ENCODE data around the gene GRIA3.

DNA sequence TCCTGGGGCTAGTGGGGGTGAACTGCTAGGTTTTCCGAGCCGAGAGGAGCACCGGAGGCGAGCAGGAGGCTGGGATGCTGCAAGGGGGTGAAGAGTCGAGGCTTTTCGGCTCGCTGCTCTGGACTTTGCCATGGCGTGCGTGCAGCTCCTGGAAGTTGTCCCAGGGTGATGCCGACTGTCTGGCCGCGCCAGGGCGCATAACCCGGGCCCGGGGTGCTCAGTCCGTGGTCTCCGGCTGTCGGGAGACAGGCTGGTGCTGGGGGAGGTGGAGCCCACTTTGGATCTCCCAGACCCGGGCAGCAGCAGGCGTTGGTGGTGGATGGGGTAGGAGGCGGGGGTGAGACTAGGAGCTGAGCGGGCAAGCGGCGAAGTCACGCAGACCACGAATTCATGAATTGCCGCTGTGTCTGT, 793 bp downstream of the GRIA3 start:
- no peak for TF ChIP-seq GATA3 (IDR thresholded peaks at IDR 0.05; ENCODE audit: low read depth, low read length)
- TF ChIP-seq GATA2 (IDR thresholded peaks at IDR 0.05; ENCODE audit: low read depth, low read length): no peak

All from SH-SY5Y (cell line).